ENCODE results near the gene OR2V1.
"Not testable (repeated sequence)": the region's sequence is repeated elsewhere in the genome, so short reads cannot be mapped to it uniquely, and the experiment has no call there.

Gene OR2V1

GRCh38 chr5:181127907-181128626, 2.9 kb downstream of the OR2V1 start:
- no peak for DNase-seq (ENCODE audit: low read depth in 2 of 2)

- no peak for DNase-seq (ENCODE audit: low read depth in 2 of 2)
Measured at GRCh38 chr5:181127456-181127855, 3.5 kb downstream of the OR2V1 start.

GRCh38 chr5:181126841-181127240, 4.1 kb downstream of the OR2V1 start:
- DNase-seq (ENCODE audit: low read depth in 2 of 2), result no peak

- no peak for DNase-seq (ENCODE audit: low read depth in 2 of 2)
Measured at GRCh38 chr5:181124526-181124925, 6.4 kb downstream of the OR2V1 start.

GRCh38 chr5:181121675-181122561, 9.1 kb downstream of the OR2V1 start:
- DNase-seq (ENCODE audit: low read depth in 2 of 2), result no peak

GRCh38 chr5:181120761-181121160, 10.2 kb downstream of the OR2V1 start:
- DNase-seq (ENCODE audit: low read depth in 2 of 2), result no peak

- DNase-seq (ENCODE audit: low read depth in 2 of 2), result no peak
Measured at GRCh38 chr5:181120306-181120705, 10.7 kb downstream of the OR2V1 start.

GRCh38 chr5:181119105-181119504, 11.9 kb downstream of the OR2V1 start:
- no peak for DNase-seq (ENCODE audit: low read depth in 2 of 2)

GRCh38 chr5:181118369-181118768, 12.6 kb downstream of the OR2V1 start:
- DNase-seq (ENCODE audit: low read depth in 2 of 2), result no peak

GRCh38 chr5:181114844-181115778, 15.9 kb downstream of the OR2V1 start:
- DNase-seq (ENCODE audit: low read depth in 2 of 2), result no peak

GRCh38 chr5:181114284-181114843, 16.6 kb downstream of the OR2V1 start:
- DNase-seq (ENCODE audit: low read depth in 2 of 2), result no peak

- not testable (repeated sequence) for DNase-seq (ENCODE audit: low read depth in 2 of 2)
Measured at GRCh38 chr5:181113572-181113971, 17.4 kb downstream of the OR2V1 start.

GRCh38 chr5:181112476-181112875, 18.5 kb downstream of the OR2V1 start:
- DNase-seq (ENCODE audit: low read depth in 2 of 2), result no peak

GRCh38 chr5:181111010-181111409, 20.0 kb downstream of the OR2V1 start:
- DNase-seq (ENCODE audit: low read depth in 2 of 2), result no peak

GRCh38 chr5:181109489-181110013, 21.4 kb downstream of the OR2V1 start:
- DNase-seq (ENCODE audit: low read depth in 2 of 2), result no peak

GRCh38 chr5:181108578-181109165, 22.3 kb downstream of the OR2V1 start:
- no peak for DNase-seq (ENCODE audit: low read depth in 2 of 2)

- DNase-seq (ENCODE audit: low read depth in 2 of 2), result no peak
Measured at GRCh38 chr5:181107699-181108098, 23.3 kb downstream of the OR2V1 start.

GRCh38 chr5:181105391-181106025, 25.5 kb downstream of the OR2V1 start:
- DNase-seq (ENCODE audit: low read depth in 2 of 2), result no peak

GRCh38 chr5:181104606-181105390, 26.2 kb downstream of the OR2V1 start:
- not testable (repeated sequence) for DNase-seq (ENCODE audit: low read depth in 2 of 2)

GRCh38 chr5:181104259-181104568, 26.8 kb downstream of the OR2V1 start:
- not testable (repeated sequence) for DNase-seq (ENCODE audit: low read depth in 2 of 2)

Measured in stimulated activated CD8-positive, alpha-beta memory T cell treated with anti-CD3 and anti-CD28 coated beads, Interleukin-2, amount 100 ng/mL, for 1 hour (primary cell).